Calu3 (cell line): ENCODE measurements around the gene MBIP. TPM values are rescaled to one million over a fixed set of nuclear protein-coding genes. Genes with fewer than 3 reads are reported as not detected.
"Not testable (repeated sequence)": the region's sequence is repeated elsewhere in the genome, so short reads cannot be mapped to it uniquely, and the experiment has no call there.

Source experiments
- BruUV-seq: library from RNA; stranded (reverse); fragments of 400-500 nt; replicated peaks from 2 replicates; lab custom pipeline; 2021; lab: Mats Ljungman, UMichigan
- CTCF ChIA-PET: fragments of 300-600 bp; sonication (Branson Sonifier 250); formaldehyde crosslinking; loops from one replicate; lab custom pipeline; 2022; ENCODE audit warnings: antibody characterized with exemption; lab: Charles Lee
- DNase-seq: peaks from one replicate; pipeline ENCODE4 v3.0.0; 2022
- H3K27ac Mint-ChIP-seq: one replicate; pipeline ENCODE4 v1.8.0; 2022; ENCODE audit warnings: mixed read lengths; ENCODE audit not compliant: unreplicated experiment
- H3K27me3 Mint-ChIP-seq: one replicate; pipeline ENCODE4 v1.8.0; 2022; ENCODE audit warnings: mixed read lengths; ENCODE audit not compliant: unreplicated experiment
- H3K36me3 Mint-ChIP-seq: one replicate; pipeline ENCODE4 v1.8.0; 2022; ENCODE audit warnings: mild to moderate bottlenecking, moderate library complexity, mixed read lengths; ENCODE audit not compliant: insufficient read depth, unreplicated experiment
- H3K4me1 Mint-ChIP-seq: one replicate; pipeline ENCODE4 v1.8.0; 2022; ENCODE audit warnings: mild to moderate bottlenecking, low read depth, mixed read lengths; ENCODE audit not compliant: unreplicated experiment
- H3K4me3 Mint-ChIP-seq: one replicate; pipeline ENCODE4 v1.8.0; 2022; ENCODE audit warnings: mild to moderate bottlenecking, low read depth, moderate library complexity, mixed read lengths; ENCODE audit not compliant: unreplicated experiment
- H3K9me3 Mint-ChIP-seq: one replicate; pipeline ENCODE4 v1.8.0; 2022; ENCODE audit warnings: low read depth, mixed read lengths; ENCODE audit not compliant: unreplicated experiment
- intact Hi-C: fragments of 100-400 bp; cut with micrococcal nuclease; formaldehyde crosslinking; loops from one replicate; pipeline ENCODE4 v1.10.0; 2022; ENCODE audit not compliant: unreplicated experiment
- total RNA-seq: library from RNA; stranded (reverse); gene quantifications from 2 replicates; pipeline ENCODE4 v1.2.3, GENCODE V29; 2022
- TF ChIP-seq, protein P1 (sequence below): fragments of 200-600 bp; IDR thresholded peaks from one replicate; pipeline ENCODE4 v1.8.0; 2022; ENCODE audit warnings: antibody characterized with exemption; ENCODE audit not compliant: unreplicated experiment

The MBIP gene
- total RNA-seq, 1 experiment from 2014 or later: 20.0 TPM

DNA sequence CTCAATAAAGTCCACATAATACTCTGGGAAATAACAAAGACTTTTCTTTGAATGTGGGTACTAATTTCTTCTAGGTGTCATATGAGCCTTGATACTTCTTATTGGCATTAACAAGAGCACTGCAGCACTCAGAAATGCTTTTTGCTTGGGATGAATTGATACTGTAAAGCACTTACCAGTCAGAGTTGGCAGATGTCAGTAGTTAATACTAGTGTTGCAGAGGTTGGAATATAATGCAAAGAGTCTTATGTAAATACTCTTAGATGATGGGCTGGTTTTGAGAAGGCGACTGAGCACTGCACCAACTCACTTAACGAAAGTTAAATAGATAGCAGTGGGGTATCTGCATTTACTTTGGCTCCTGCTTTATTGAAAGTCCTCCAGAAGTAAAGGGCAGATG, 25.6 kb upstream of the MBIP start:
- Mint-ChIP-seq H3K4me1 (no peaks in the 10 kb centered on the region), H3K4me3 (no peak overlapping the region), H3K27me3 (no peaks in the 10 kb centered on the region), H3K36me3 (no peaks in the 10 kb centered on the region), H3K27ac (no peak overlapping the region), H3K9me3 (no peaks in the 10 kb centered on the region)
- no peak for DNase-seq
- no TSS peak for BruUV-seq
- CTCF ChIA-PET: no interaction called here
- intact Hi-C loops: no loop called here
- TF ChIP-seq, protein P1, sequence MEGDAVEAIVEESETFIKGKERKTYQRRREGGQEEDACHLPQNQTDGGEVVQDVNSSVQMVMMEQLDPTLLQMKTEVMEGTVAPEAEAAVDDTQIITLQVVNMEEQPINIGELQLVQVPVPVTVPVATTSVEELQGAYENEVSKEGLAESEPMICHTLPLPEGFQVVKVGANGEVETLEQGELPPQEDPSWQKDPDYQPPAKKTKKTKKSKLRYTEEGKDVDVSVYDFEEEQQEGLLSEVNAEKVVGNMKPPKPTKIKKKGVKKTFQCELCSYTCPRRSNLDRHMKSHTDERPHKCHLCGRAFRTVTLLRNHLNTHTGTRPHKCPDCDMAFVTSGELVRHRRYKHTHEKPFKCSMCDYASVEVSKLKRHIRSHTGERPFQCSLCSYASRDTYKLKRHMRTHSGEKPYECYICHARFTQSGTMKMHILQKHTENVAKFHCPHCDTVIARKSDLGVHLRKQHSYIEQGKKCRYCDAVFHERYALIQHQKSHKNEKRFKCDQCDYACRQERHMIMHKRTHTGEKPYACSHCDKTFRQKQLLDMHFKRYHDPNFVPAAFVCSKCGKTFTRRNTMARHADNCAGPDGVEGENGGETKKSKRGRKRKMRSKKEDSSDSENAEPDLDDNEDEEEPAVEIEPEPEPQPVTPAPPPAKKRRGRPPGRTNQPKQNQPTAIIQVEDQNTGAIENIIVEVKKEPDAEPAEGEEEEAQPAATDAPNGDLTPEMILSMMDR: no peak

DNA sequence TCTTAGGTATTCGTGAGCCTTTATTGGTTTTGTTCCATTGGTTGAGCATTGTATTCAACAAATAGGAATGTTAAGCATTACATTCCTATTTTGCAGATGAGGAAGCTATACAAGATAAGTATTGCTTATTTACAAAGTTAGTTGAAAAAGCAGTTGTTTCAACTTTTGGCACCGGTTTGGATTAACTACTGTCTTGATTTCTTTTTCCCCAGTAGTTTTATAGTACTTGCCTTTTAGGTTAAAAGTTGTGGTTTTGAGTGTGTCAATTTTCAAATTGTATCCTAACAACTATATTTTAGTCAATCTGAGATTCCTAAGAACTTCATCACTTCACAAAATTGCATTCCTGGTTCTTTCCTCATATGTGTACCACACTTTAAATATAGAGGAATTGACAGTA, 23.8 kb upstream of the MBIP start:
- Mint-ChIP-seq H3K9me3 (no peaks in the 10 kb centered on the region), H3K27me3 (no peaks in the 10 kb centered on the region), H3K4me1 (no peaks in the 10 kb centered on the region), H3K27ac (no peak overlapping the region), H3K36me3 (no peaks in the 10 kb centered on the region), H3K4me3 (no peak overlapping the region)
- BruUV-seq: no TSS peak
- CTCF ChIA-PET: no interaction called here
- no peak for DNase-seq
- TF ChIP-seq, protein P1: no peak
- intact Hi-C loops: no loop called here

DNA sequence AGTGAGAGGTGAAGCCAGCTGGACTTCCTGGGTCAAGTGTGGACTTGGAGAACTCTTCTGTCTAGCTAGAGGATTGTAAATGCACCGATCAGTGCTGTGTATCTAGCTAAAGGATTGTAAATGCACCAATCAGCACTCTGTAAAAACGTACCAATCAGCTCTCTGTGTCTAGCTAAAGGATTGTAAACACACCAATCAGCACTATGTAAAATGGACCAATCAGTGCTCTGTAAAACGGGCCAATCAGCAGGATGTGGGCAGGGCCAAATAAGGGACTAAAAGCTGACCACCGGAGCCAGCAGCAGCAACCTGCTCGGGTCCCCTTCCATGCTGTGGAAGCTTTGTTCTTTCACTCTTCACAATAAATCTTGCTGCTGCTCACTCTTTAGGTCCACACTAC, 21.4 kb upstream of the MBIP start:
- intact Hi-C loops, DNase-seq, BruUV-seq, H3K36me3 Mint-ChIP-seq, CTCF ChIA-PET, H3K27ac Mint-ChIP-seq, H3K9me3 Mint-ChIP-seq, H3K4me3 Mint-ChIP-seq, H3K4me1 Mint-ChIP-seq: not testable (repeated sequence)
- H3K27me3 Mint-ChIP-seq: peaks cover 15% of the 10 kb centered on the region

DNA sequence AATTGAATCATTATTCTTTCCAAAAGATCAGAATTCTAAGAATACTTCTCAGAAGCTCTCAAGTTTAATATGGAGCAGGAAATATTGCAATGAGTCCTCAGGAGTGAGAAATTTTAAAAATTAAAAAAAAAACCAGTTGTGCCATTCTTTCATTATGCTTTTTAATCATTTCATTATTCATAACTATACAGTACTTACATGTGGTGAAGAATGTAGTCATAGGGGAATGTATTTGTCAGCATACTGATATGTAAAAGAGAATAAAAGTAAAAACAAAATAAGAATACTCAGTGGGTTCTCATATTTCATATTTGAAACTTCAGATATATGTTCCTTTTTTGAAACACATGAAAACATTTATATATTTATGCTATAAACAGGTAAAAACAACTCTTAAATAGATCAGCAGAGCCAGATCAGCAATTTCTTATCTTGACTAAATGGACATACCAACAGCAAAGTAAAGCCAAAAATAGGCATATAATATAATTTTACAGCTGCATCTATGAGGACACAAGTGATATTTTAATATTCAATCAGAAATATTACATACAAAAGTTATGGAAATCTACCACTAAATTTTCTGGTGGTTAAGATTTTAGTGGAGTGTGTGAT, 19.9 kb upstream of the MBIP start:
- Mint-ChIP-seq H3K4me3 (no peak overlapping the region), H3K36me3 (no peaks in the 10 kb centered on the region), H3K4me1 (no peaks in the 10 kb centered on the region), H3K27ac (no peak overlapping the region), H3K9me3 (no peaks in the 10 kb centered on the region), H3K27me3 (peaks cover 15% of the 10 kb centered on the region)
- no TSS peak for BruUV-seq
- CTCF ChIA-PET: no interaction called here
- no peak for DNase-seq
- intact Hi-C loops: no loop called here
- TF ChIP-seq, protein P1: no peak

DNA sequence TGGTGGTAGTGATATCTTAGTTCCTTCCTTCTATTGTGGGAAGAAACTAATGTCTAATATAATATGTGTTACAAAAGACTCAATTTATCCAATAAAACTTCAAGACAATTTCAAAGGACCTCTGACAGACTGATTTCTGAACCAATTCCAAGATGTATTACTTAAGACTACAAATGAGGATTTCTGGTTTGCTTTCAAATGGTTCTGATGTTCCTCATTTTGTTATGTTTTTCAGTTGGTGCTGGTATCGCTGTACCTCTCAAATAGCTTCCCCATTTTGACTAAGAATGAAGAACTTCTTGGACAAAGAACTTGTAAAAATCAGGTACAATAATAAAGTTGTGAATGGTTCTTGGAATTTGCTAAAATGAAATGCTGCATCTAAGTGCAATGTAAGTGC, 19.4 kb upstream of the MBIP start:
- intact Hi-C loops: no loop called here
- H3K36me3 Mint-ChIP-seq: no peaks in the 10 kb centered on the region
- H3K4me3 Mint-ChIP-seq: no peak overlapping the region
- no peaks in the 10 kb centered on the region for H3K4me1 Mint-ChIP-seq
- CTCF ChIA-PET: no interaction called here
- no peaks in the 10 kb centered on the region for H3K9me3 Mint-ChIP-seq
- H3K27ac Mint-ChIP-seq: no peak overlapping the region
- H3K27me3 Mint-ChIP-seq: peaks cover 15% of the 10 kb centered on the region
- TF ChIP-seq, protein P1: no peak
- no TSS peak for BruUV-seq
- DNase-seq: no peak
